Sigmoid colon (tissue), 4 donors: ENCODE data around the gene WASHC4.

Experiments used
- EP300 ChIP-seq, 4 donors: sonication (generic); formaldehyde crosslinking; IDR thresholded peaks; one replicate each; pipeline ENCODE4 v1.6.1; 2017; ENCODE audit warnings: antibody characterized with exemption in 4 of 4
- POLR2AphosphoS5 ChIP-seq, 4 donors: sonication (generic); formaldehyde crosslinking; IDR thresholded peaks; one replicate each; pipeline ENCODE4 v1.6.1; 2017; ENCODE audit warnings: antibody characterized with exemption in 4 of 4
- TF ChIP-seq, protein P1 (sequence below), 4 experiments: fragments of 450-650 bp in 3 of 4; fragments of 200-600 bp in 1 of 4; IDR thresholded peaks; one replicate each; pipeline ENCODE4 v1.5.1; 2016 to 2019; ENCODE audit warnings: antibody characterized with exemption in 4 of 4, mild to moderate bottlenecking in 3 of 4, moderate library complexity in 2 of 4

DNA sequence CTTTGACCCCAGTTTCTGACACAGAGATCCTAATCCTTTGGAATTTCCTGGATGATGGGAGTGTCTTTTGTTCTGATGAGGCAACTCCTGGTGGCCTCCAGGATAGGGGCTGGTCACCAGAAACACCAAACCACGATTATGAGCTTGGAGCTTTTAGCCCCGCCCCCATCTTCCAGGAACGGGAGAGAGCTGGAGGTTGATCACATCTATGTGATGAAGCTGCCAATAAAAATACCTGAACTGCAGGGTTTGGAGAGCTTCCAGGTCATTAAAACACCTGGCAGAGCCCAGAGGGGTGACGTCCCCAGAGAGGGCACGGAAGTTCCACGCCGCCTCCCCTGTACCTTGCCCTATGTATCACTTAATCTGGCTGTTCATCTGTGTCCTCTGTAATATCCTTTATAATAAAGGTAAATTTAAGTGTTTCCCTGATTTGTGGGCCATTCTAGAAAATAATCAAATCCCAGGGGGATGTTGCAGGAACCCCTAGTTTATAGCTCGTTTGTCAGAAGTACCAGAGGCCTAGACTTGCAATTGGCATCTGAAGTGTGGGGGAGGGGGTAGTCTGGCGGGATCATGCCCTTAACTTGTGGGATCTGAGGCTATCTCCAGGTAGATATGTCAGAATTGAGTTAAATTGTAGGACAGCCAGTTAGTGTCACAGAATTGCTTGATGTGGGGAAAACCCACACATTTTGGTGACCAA, 107.3 kb downstream of the WASHC4 start:
- TF ChIP-seq, protein P1, sequence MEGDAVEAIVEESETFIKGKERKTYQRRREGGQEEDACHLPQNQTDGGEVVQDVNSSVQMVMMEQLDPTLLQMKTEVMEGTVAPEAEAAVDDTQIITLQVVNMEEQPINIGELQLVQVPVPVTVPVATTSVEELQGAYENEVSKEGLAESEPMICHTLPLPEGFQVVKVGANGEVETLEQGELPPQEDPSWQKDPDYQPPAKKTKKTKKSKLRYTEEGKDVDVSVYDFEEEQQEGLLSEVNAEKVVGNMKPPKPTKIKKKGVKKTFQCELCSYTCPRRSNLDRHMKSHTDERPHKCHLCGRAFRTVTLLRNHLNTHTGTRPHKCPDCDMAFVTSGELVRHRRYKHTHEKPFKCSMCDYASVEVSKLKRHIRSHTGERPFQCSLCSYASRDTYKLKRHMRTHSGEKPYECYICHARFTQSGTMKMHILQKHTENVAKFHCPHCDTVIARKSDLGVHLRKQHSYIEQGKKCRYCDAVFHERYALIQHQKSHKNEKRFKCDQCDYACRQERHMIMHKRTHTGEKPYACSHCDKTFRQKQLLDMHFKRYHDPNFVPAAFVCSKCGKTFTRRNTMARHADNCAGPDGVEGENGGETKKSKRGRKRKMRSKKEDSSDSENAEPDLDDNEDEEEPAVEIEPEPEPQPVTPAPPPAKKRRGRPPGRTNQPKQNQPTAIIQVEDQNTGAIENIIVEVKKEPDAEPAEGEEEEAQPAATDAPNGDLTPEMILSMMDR (IDR thresholded peaks at IDR 0.05) = no peak
- TF ChIP-seq EP300 (IDR thresholded peaks at IDR 0.05) (no peak), POLR2AphosphoS5 (IDR thresholded peaks at IDR 0.05) (no peak)
